ENCODE data around the gene MALRD1. TPM values are rescaled to one million over a fixed set of nuclear protein-coding genes. Genes with fewer than 3 reads are reported as not detected.

The MALRD1 gene
- total RNA-seq, 2 experiments from 2014 or later = not detected

DNA sequence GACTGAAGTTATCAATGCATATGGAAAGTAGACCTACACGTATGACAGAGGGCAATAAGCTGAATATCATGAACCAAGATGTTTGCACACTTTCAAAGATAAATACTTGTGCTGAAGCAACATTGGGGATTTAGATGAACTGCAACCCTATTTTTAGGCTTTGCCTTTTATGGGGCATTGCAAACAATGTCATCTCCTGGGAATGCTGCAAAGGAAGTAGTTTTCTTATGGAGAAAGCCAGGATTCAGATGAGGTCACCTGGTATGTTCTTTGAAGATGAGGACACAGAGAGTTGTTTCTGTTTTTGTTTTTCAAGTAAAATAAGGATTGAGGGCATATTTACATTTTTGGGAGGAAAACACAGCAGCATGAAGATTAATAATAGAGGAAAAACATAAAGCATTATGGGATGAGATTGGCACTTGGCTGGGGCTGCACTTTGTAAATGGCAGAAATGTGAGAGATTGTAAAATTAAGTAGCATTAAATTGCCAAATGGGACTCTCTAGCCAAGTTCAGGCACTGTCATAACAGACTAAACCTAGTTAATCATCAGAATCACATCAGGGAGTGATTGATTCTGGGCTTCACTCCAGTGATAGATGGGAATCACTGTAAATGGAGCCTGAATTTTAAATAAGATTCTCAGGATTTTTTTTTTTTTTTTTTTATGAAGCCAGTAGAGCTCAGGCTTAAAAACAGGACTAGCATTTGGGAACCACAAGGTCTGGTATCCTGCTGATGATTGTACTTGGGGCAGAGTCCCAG is 63.1 kb downstream of the MALRD1 start:
- Histone ChIP-seq H3K27ac (ENCODE audit: low read depth in 1 of 2, low read length in 2 of 2) (no peak overlapping the region), H3K36me3 (ENCODE audit: insufficient read depth, low read length) (no peaks in the 10 kb centered on the region), H3K4me3 (ENCODE audit: low read length) (no peak overlapping the region), H3K27me3 (ENCODE audit: control insufficient read depth in 1 of 2, insufficient read depth in 2 of 2, low read length in 2 of 2) (no peaks in the 10 kb centered on the region), H3K9me3 (ENCODE audit: control insufficient read depth in 1 of 2, insufficient read depth in 1 of 2, low read length in 2 of 2) (peaks cover 3 to 5% of the 10 kb centered on the region in 2 experiments), H3K4me1 (ENCODE audit: insufficient read depth, low read length) (no peaks in the 10 kb centered on the region)
- POLR2A ChIA-PET = no interaction called here
- no peaks in the 10 kb centered on the region for H3K27me3 Mint-ChIP-seq
- no peaks in the 10 kb centered on the region for H3K4me1 Mint-ChIP-seq (ENCODE audit: low read depth)
- DNase-seq (no peak), ATAC-seq (ENCODE audit: poor library complexity) (no peak)
- no peak overlapping the region for H3K4me3 Mint-ChIP-seq
- TF ChIP-seq, protein P1, sequence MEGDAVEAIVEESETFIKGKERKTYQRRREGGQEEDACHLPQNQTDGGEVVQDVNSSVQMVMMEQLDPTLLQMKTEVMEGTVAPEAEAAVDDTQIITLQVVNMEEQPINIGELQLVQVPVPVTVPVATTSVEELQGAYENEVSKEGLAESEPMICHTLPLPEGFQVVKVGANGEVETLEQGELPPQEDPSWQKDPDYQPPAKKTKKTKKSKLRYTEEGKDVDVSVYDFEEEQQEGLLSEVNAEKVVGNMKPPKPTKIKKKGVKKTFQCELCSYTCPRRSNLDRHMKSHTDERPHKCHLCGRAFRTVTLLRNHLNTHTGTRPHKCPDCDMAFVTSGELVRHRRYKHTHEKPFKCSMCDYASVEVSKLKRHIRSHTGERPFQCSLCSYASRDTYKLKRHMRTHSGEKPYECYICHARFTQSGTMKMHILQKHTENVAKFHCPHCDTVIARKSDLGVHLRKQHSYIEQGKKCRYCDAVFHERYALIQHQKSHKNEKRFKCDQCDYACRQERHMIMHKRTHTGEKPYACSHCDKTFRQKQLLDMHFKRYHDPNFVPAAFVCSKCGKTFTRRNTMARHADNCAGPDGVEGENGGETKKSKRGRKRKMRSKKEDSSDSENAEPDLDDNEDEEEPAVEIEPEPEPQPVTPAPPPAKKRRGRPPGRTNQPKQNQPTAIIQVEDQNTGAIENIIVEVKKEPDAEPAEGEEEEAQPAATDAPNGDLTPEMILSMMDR (IDR thresholded peaks at IDR 0.05) = no peak
- intact Hi-C loops (cut with DNase I, micrococcal nuclease) = no loop called here
- H3K27ac Mint-ChIP-seq = no peak overlapping the region
- H3K9me3 Mint-ChIP-seq = peaks cover 18% of the 10 kb centered on the region
- H3K36me3 Mint-ChIP-seq (ENCODE audit: low read depth) = no peaks in the 10 kb centered on the region
- CTCF ChIA-PET = no interaction called here

GRCh38 chr10:19117438-19117837 is 68.8 kb downstream of the MALRD1 start:
- TF ChIP-seq, protein P1 (IDR thresholded peaks at IDR 0.05) = no peak

GRCh38 chr10:19119191-19119590 is 70.6 kb downstream of the MALRD1 start:
- no peaks in the 10 kb centered on the region for H3K4me1 Mint-ChIP-seq (ENCODE audit: low read depth)
- peaks cover 7% of the 10 kb centered on the region for H3K9me3 Mint-ChIP-seq

More at GRCh38 chr10:19117438-19117837, 68.8 kb downstream of the MALRD1 start:
- DNase-seq (no peak), ATAC-seq (ENCODE audit: poor library complexity) (no peak)
- H3K27ac Mint-ChIP-seq = no peak overlapping the region
- POLR2A ChIA-PET = no interaction called here
- H3K9me3 Mint-ChIP-seq = peaks cover 7% of the 10 kb centered on the region
- intact Hi-C loops (cut with DNase I, micrococcal nuclease) = no loop called here
- no peaks in the 10 kb centered on the region for H3K27me3 Mint-ChIP-seq
- no peak overlapping the region for H3K4me3 Mint-ChIP-seq
- H3K4me1 Mint-ChIP-seq (ENCODE audit: low read depth) = no peaks in the 10 kb centered on the region
- Histone ChIP-seq H3K27me3 (ENCODE audit: control insufficient read depth in 1 of 2, insufficient read depth in 2 of 2, low read length in 2 of 2) (no peaks in the 10 kb centered on the region), H3K4me1 (ENCODE audit: insufficient read depth, low read length) (no peaks in the 10 kb centered on the region), H3K27ac (ENCODE audit: low read depth in 1 of 2, low read length in 2 of 2) (no peak overlapping the region), H3K4me3 (ENCODE audit: low read length) (no peak overlapping the region), H3K9me3 (ENCODE audit: control insufficient read depth in 1 of 2, insufficient read depth in 1 of 2, low read length in 2 of 2) (no peaks in the 10 kb centered on the region), H3K36me3 (ENCODE audit: insufficient read depth, low read length) (no peaks in the 10 kb centered on the region)
- no peaks in the 10 kb centered on the region for H3K36me3 Mint-ChIP-seq (ENCODE audit: low read depth)
- CTCF ChIA-PET = no interaction called here

More at GRCh38 chr10:19119191-19119590, 70.6 kb downstream of the MALRD1 start:
- Mint-ChIP-seq H3K27me3 (no peaks in the 10 kb centered on the region), H3K27ac (no peak overlapping the region), H3K4me3 (no peak overlapping the region), H3K36me3 (ENCODE audit: low read depth) (no peaks in the 10 kb centered on the region)
- H3K9me3 ChIP-seq (ENCODE audit: control insufficient read depth in 1 of 2, insufficient read depth in 1 of 2, low read length in 2 of 2) = no peaks in the 10 kb centered on the region
- no peaks in the 10 kb centered on the region for H3K36me3 ChIP-seq (ENCODE audit: insufficient read depth, low read length)
- ChIA-PET POLR2A (no interaction called here), CTCF (no interaction called here)
- no peak overlapping the region for H3K27ac ChIP-seq (ENCODE audit: low read depth in 1 of 2, low read length in 2 of 2)
- TF ChIP-seq, protein P1 (IDR thresholded peaks at IDR 0.05) = no peak
- DNase-seq (no peak), ATAC-seq (ENCODE audit: poor library complexity) (no peak)
- no peaks in the 10 kb centered on the region for H3K4me1 ChIP-seq (ENCODE audit: insufficient read depth, low read length)
- H3K27me3 ChIP-seq (ENCODE audit: control insufficient read depth in 1 of 2, insufficient read depth in 2 of 2, low read length in 2 of 2) = no peaks in the 10 kb centered on the region
- intact Hi-C loops (cut with DNase I, micrococcal nuclease) = no loop called here
- H3K4me3 ChIP-seq (ENCODE audit: low read length) = no peak overlapping the region

All from CD4-positive, alpha-beta T cell (primary cell).